Left lung (tissue), 10 donors: Measurements from ENCODE around the gene PCSK9. TPM values are rescaled to one million over a fixed set of nuclear protein-coding genes. Genes with fewer than 3 reads are reported as not detected.

ENCODE experiments used
- ATAC-seq: fragments of 200-7000 bp; cut with Tn5 transposase; one replicate; pipeline ENCODE4 v1.9.1; 2020; ENCODE audit warnings: moderate library complexity
- DNase-seq, 4 donors: peaks; one replicate each; pipeline ENCODE4 v3.0.0-alpha.2; 2013 to 2020
- H3K27ac ChIP-seq, 2 donors: fragments of 200-600 bp; sonication (generic) in 1 of 2; one replicate each; pipeline versions ENCODE4 v1.5.0 to v1.8.0; 2020 to 2021
- H3K27me3 ChIP-seq, 2 donors: fragments of 200-600 bp; sonication (generic) in 1 of 2; one replicate each; pipeline versions ENCODE4 v1.5.0 to v1.8.0; 2020 to 2021
- H3K36me3 ChIP-seq, 2 donors: fragments of 200-600 bp; sonication (generic) in 1 of 2; one replicate each; pipeline versions ENCODE4 v1.5.0 to v1.8.0; 2020 to 2021
- H3K4me1 ChIP-seq, 2 donors: fragments of 200-600 bp; one replicate each; pipeline ENCODE4 v1.8.0; 2021
- H3K4me3 ChIP-seq, 2 donors: fragments of 200-600 bp; sonication (generic) in 1 of 2; one replicate each; pipeline versions ENCODE4 v1.5.0 to v1.8.0; 2020 to 2021; ENCODE audit warnings: mild to moderate bottlenecking in 1 of 2
- H3K9me3 ChIP-seq, 2 donors: fragments of 200-600 bp; sonication (generic) in 1 of 2; one replicate each; pipeline versions ENCODE4 v1.5.0 to v1.8.0; 2020 to 2021
- CTCF ChIP-seq, 2 donors: fragments of 200-600 bp; sonication (generic) in 1 of 2; IDR thresholded peaks; one replicate each; pipeline versions ENCODE4 v1.5.0 to v1.8.0; 2021; ENCODE audit warnings: antibody characterized with exemption in 2 of 2
- intact Hi-C, 2 donors: fragments of 100-400 bp; cut with DNase I; formaldehyde crosslinking; loops; one replicate each; pipeline versions ENCODE4 v1.11.2 to v1.14.2; 2022
- polyA plus RNA-seq, 6 donors: library from polyadenylated mRNA; unstranded; fragments of 120-200 nt; gene quantifications; one replicate each; pipeline ENCODE4 v1.2.1, GENCODE V29; 2013; ENCODE audit not compliant: insufficient read length in 6 of 6
- total RNA-seq, 2 donors: library from RNA; stranded (reverse); fragmentation: NEBNext Ultra II Directional; extraction: Animal tissue kit (Norgen Biotek cat#: 25700); gene quantifications; one replicate each; pipeline ENCODE4 v1.2.1, GENCODE V29; 2021
- donor health status: DM: no; HTN: yes; CAD: no.
- donor health status: DM: no; HTN: no; CAD: no.

PCSK9 gene
- total and polyA plus RNA-seq, 8 donors = 0.63 to 55.0 (median 1.5) TPM

GRCh38 chr1:55088413-55088812 is 49.1 kb downstream of the PCSK9 start:
- Histone ChIP-seq H3K36me3 (peaks cover 0 to 100% of the 10 kb centered on the region in 2 donors), H3K9me3 (no peaks in the 10 kb centered on the region), H3K4me3 (no peak overlapping the region), H3K4me1 (no peaks in the 10 kb centered on the region), H3K27ac (no peak overlapping the region), H3K27me3 (no peaks in the 10 kb centered on the region)
- DNase-seq (no peak), ATAC-seq (no peak)
- intact Hi-C loops = no loop called here
- no peak for TF ChIP-seq CTCF (IDR thresholded peaks at IDR 0.05)

- H3K9me3 ChIP-seq = no peaks in the 10 kb centered on the region
- H3K4me3 ChIP-seq = no peak overlapping the region
- DNase-seq = no peak
- H3K27ac ChIP-seq = no peak overlapping the region
- H3K4me1 ChIP-seq = no peaks in the 10 kb centered on the region
- peaks cover 0 to 100% of the 10 kb centered on the region in 2 donors for H3K36me3 ChIP-seq
- ATAC-seq = no peak
- H3K27me3 ChIP-seq = no peaks in the 10 kb centered on the region
- intact Hi-C loops = no loop called here
- no peak for TF ChIP-seq CTCF (IDR thresholded peaks at IDR 0.05)
Observed at GRCh38 chr1:55089683-55090082, 50.3 kb downstream of the PCSK9 start.

GRCh38 chr1:55092475-55092874 is 53.1 kb downstream of the PCSK9 start:
- intact Hi-C loops = no loop called here
- TF ChIP-seq CTCF (IDR thresholded peaks at IDR 0.05) = no peak
- H3K4me3 ChIP-seq = no peak overlapping the region
- ATAC-seq (no peak), DNase-seq (no peak)
- peaks cover 4 to 100% of the 10 kb centered on the region in 2 donors for H3K36me3 ChIP-seq
- no peak overlapping the region for H3K27ac ChIP-seq
- no peaks in the 10 kb centered on the region for H3K9me3 ChIP-seq
- no peaks in the 10 kb centered on the region for H3K27me3 ChIP-seq
- no peaks in the 10 kb centered on the region for H3K4me1 ChIP-seq

GRCh38 chr1:55095095-55095494 is 55.7 kb downstream of the PCSK9 start:
- no peaks in the 10 kb centered on the region for H3K27me3 ChIP-seq
- no peak overlapping the region for H3K4me3 ChIP-seq
- no peak overlapping the region for H3K27ac ChIP-seq
- H3K36me3 ChIP-seq = peaks cover 4 to 100% of the 10 kb centered on the region in 2 donors
- ATAC-seq (no peak), DNase-seq (no peak)
- H3K4me1 ChIP-seq = no peaks in the 10 kb centered on the region
- no peak for TF ChIP-seq CTCF (IDR thresholded peaks at IDR 0.05)
- H3K9me3 ChIP-seq = no peaks in the 10 kb centered on the region
- intact Hi-C loops = no loop called here

GRCh38 chr1:55103891-55104290 is 64.5 kb downstream of the PCSK9 start:
- no peaks in the 10 kb centered on the region for H3K4me1 ChIP-seq
- H3K36me3 ChIP-seq = peaks cover 3 to 97% of the 10 kb centered on the region in 2 donors
- H3K27ac ChIP-seq = no peak overlapping the region
- DNase-seq (no peak), ATAC-seq (no peak)
- TF ChIP-seq CTCF (IDR thresholded peaks at IDR 0.05) = no peak
- no peaks in the 10 kb centered on the region for H3K9me3 ChIP-seq
- intact Hi-C loops = no loop called here
- no peak overlapping the region for H3K4me3 ChIP-seq
- no peaks in the 10 kb centered on the region for H3K27me3 ChIP-seq
